K562 (cell line): Measurements from ENCODE around the gene PPP1R12B. TPM values are rescaled to one million over a fixed set of nuclear protein-coding genes. Genes with fewer than 3 reads are reported as not detected.

Source experiments
- MYNN ChIP-seq, 2 experiments: sonication (generic); formaldehyde crosslinking in 1 of 2; IDR thresholded peaks; 2 replicates each; pipeline versions ENCODE4 v1.5.0 to v1.6.1; 2016 to 2020; ENCODE audit warnings: antibody characterized with exemption in 1 of 2, missing genetic modification reagents in 1 of 2
- polyA plus RNA-seq, 8 experiments: library from polyadenylated mRNA; depleted of rRNA in 4 of 8; stranded (reverse) in 5 of 8; unstranded in 3 of 8; fragments of >200 nt; fragmentation: Nextera tagmentation in 2 of 8; fragmentation: Illumina TruSeq in 1 of 8; extraction: Ambion mirVana in 2 of 8; extraction: Trizol in 1 of 8; gene quantifications; 2 replicates each; pipeline versions ENCODE4 v1.2.1 to v1.2.3, GENCODE V29; 2011 to 2014; ENCODE audit warnings: inconsistent platforms in 1 of 8, missing spikeins in 1 of 8
- total RNA-seq, 7 experiments: library from RNA; depleted of rRNA in 6 of 7; stranded (reverse); fragments of >200 nt in 6 of 7; fragmentation: Illumina TruSeq in 2 of 7; extraction: Trizol in 2 of 7; gene quantifications; 2 replicates each; pipeline versions ENCODE4 v1.2.1 to v1.2.3, GENCODE V29; 2011 to 2021; ENCODE audit warnings: low replicate concordance in 1 of 7
- TF ChIP-seq, protein P1 (sequence below): fragments of 200-800 bp; sonication (Bioruptor generic); IDR thresholded peaks from 2 replicates; pipeline ENCODE4 v1.6.1; 2016; ENCODE audit warnings: missing genetic modification characterization, missing compliant biosample characterization
- TF ChIP-seq, protein P2 (sequence below): fragments of 250-450 bp; sonication (Bioruptor Pico); IDR thresholded peaks from 2 replicates; pipeline ENCODE4 v1.4.0; 2020

The PPP1R12B gene
- total and polyA plus RNA-seq, 9 of the 15 experiments (the other 6 are each of a cell fraction or from before 2014, with no cell fraction given): 0.73 to 16.9 (median 13.6) TPM

DNA sequence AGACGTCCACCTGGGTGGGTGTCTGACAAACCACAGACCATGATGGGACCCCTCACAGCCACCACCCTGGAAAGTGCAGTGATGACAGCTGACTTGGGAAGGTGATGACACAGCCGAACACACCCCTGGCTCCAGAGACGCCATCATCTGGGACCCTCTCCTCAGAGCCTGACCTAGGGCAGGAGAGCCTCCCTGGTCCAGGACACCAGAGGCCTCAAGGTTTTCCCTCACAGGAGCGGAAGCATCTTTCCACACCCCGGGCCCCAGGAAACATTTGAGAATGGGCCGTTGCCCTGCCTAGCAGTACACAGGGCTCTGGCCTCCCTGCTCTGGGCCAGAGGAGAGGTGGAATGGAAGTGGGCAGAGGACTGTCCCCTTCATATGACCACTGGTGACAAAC lies 282.0 kb downstream of the PPP1R12B start (continued):
- TF ChIP-seq, protein P1, sequence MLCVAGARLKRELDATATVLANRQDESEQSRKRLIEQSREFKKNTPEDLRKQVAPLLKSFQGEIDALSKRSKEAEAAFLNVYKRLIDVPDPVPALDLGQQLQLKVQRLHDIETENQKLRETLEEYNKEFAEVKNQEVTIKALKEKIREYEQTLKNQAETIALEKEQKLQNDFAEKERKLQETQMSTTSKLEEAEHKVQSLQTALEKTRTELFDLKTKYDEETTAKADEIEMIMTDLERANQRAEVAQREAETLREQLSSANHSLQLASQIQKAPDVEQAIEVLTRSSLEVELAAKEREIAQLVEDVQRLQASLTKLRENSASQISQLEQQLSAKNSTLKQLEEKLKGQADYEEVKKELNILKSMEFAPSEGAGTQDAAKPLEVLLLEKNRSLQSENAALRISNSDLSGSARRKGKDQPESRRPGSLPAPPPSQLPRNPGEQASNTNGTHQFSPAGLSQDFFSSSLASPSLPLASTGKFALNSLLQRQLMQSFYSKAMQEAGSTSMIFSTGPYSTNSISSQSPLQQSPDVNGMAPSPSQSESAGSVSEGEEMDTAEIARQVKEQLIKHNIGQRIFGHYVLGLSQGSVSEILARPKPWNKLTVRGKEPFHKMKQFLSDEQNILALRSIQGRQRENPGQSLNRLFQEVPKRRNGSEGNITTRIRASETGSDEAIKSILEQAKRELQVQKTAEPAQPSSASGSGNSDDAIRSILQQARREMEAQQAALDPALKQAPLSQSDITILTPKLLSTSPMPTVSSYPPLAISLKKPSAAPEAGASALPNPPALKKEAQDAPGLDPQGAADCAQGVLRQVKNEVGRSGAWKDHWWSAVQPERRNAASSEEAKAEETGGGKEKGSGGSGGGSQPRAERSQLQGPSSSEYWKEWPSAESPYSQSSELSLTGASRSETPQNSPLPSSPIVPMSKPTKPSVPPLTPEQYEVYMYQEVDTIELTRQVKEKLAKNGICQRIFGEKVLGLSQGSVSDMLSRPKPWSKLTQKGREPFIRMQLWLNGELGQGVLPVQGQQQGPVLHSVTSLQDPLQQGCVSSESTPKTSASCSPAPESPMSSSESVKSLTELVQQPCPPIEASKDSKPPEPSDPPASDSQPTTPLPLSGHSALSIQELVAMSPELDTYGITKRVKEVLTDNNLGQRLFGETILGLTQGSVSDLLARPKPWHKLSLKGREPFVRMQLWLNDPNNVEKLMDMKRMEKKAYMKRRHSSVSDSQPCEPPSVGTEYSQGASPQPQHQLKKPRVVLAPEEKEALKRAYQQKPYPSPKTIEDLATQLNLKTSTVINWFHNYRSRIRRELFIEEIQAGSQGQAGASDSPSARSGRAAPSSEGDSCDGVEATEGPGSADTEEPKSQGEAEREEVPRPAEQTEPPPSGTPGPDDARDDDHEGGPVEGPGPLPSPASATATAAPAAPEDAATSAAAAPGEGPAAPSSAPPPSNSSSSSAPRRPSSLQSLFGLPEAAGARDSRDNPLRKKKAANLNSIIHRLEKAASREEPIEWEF (CRISPR knock-in tag): no peak
- TF ChIP-seq MYNN (IDR thresholded peaks at IDR 0.05) (no peak), MYNN (CRISPR knock-in tag; IDR thresholded peaks at IDR 0.05) (no peak)
- TF ChIP-seq, protein P2, sequence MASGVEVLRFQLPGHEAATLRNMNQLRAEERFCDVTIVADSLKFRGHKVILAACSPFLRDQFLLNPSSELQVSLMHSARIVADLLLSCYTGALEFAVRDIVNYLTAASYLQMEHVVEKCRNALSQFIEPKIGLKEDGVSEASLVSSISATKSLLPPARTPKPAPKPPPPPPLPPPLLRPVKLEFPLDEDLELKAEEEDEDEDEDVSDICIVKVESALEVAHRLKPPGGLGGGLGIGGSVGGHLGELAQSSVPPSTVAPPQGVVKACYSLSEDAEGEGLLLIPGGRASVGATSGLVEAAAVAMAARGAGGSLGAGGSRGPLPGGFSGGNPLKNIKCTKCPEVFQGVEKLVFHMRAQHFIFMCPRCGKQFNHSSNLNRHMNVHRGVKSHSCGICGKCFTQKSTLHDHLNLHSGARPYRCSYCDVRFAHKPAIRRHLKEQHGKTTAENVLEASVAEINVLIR: no peak
